Kidney (tissue), 14 donors: Measurements from ENCODE around the gene ATG4B. TPM values are rescaled to one million over a fixed set of nuclear protein-coding genes. Genes with fewer than 3 reads are reported as not detected.

Experiments used
- DNase-seq, 5 donors: peaks; one replicate each; pipeline ENCODE4 v3.0.0-alpha.2; 2013 to 2020
- FAIRE-seq: peaks from 2 replicates; lab custom pipeline; 2012; peaks lifted over from hg19 to GRCh38; lab: Jason Lieb, UNC
- H3K27ac ChIP-seq, 2 donors: one replicate each; pipeline ENCODE4 v1.7.0; 2013; ENCODE audit warnings: low read depth in 2 of 2, low read length in 2 of 2, inconsistent platforms in 1 of 2
- H3K27me3 ChIP-seq: one replicate; pipeline ENCODE4 v1.7.1; 2013; ENCODE audit warnings: low read length, inconsistent platforms; ENCODE audit not compliant: control insufficient read depth, insufficient read depth
- H3K36me3 ChIP-seq, 3 donors: one replicate each; pipeline versions ENCODE4 v1.7.0 to v1.7.1; 2013; ENCODE audit warnings: low read length in 3 of 3, control low read depth in 1 of 3, inconsistent platforms in 1 of 3; ENCODE audit not compliant: insufficient read depth in 3 of 3, control insufficient read depth in 2 of 3
- H3K4me1 ChIP-seq, 3 donors: one replicate each; pipeline versions ENCODE4 v1.7.0 to v1.7.1; 2013; ENCODE audit warnings: low read length in 3 of 3, inconsistent platforms in 1 of 3, low read depth in 1 of 3; ENCODE audit not compliant: control insufficient read depth in 2 of 3, insufficient read depth in 2 of 3
- H3K4me3 ChIP-seq, 3 donors: one replicate each; pipeline versions ENCODE4 v1.7.0 to v1.8.1; 2013; ENCODE audit warnings: low read length in 3 of 3, control low read depth in 1 of 3, inconsistent platforms in 1 of 3
- H3K9ac ChIP-seq, 3 donors: one replicate each; pipeline versions ENCODE4 v1.7.0 to v1.7.1; 2013; ENCODE audit warnings: low read length in 3 of 3, control low read depth in 1 of 3, inconsistent platforms in 1 of 3
- H3K9me3 ChIP-seq, 3 donors: one replicate each; pipeline versions ENCODE4 v1.7.0 to v1.7.1; 2013; ENCODE audit warnings: low read length in 3 of 3, control low read depth in 1 of 3, inconsistent platforms in 1 of 3; ENCODE audit not compliant: control insufficient read depth in 2 of 3, insufficient read depth in 1 of 3
- CTCF ChIP-seq: IDR thresholded peaks from 3 replicates; pipeline ENCODE4 v1.5.1; 2012; ENCODE audit warnings: mild to moderate bottlenecking, moderate library complexity, borderline replicate concordance; ENCODE audit not compliant: insufficient read depth; ENCODE audit errors: extremely low read depth
- intact Hi-C: fragments of 100-400 bp; cut with DNase I; formaldehyde crosslinking; loops from one replicate; pipeline ENCODE4 v1.11.1; 2022
- polyA plus RNA-seq: library from polyadenylated mRNA; stranded (reverse); fragments of 350-450 nt; fragmentation: Illumina TruSeq; extraction: RNeasy Lipid Tissue Mini Kit (QIAGEN cat#74804); gene quantifications from one replicate; pipeline ENCODE4 v1.2.3, GENCODE V29; 2014; ENCODE audit warnings: low read depth, low replicate concordance; ENCODE audit not compliant: insufficient read depth
- total RNA-seq: library from RNA; stranded (reverse); fragmentation: NEBNext Ultra II Directional; extraction: Animal tissue kit (Norgen Biotek cat#: 25700); gene quantifications from one replicate; pipeline ENCODE4 v1.2.1, GENCODE V29; 2021
- donor health status: control.
- donor health status: control.
- donor health status: control.
- donor health status: control.
- donor health status: control.
- donor health status: DM: yes; HTN: yes; CAD: no.
- donor health status: Normal renal cell carcinoma (clear cell type).

Gene ATG4B
- total and polyA plus RNA-seq, 2 donors from 2014 or later, result 56.6 to 81.0 TPM

GRCh38 chr2:241655516-241656189 lies 18.2 kb downstream of the ATG4B start:
- H3K9ac ChIP-seq, result no peak overlapping the region
- no peak for TF ChIP-seq CTCF
- no peaks in the 10 kb centered on the region for H3K9me3 ChIP-seq
- H3K36me3 ChIP-seq, result peaks cover 0 to 54% (median 37%) of the 10 kb centered on the region in 3 donors
- intact Hi-C loops, result no loop called here
- FAIRE-seq, result no peak
- no peak overlapping the region for H3K4me3 ChIP-seq
- no peaks in the 10 kb centered on the region for H3K4me1 ChIP-seq
- no peak overlapping the region for H3K27ac ChIP-seq
- DNase-seq, result no peak
- H3K27me3 ChIP-seq, result no peaks in the 10 kb centered on the region

- no peak overlapping the region for H3K4me3 ChIP-seq
- H3K9ac ChIP-seq, result no peak overlapping the region
- no peaks in the 10 kb centered on the region for H3K27me3 ChIP-seq
- DNase-seq, result no peak
- H3K4me1 ChIP-seq, result no peaks in the 10 kb centered on the region
- H3K27ac ChIP-seq, result no peak overlapping the region
- no peak for FAIRE-seq
- intact Hi-C loops, result no loop called here
- H3K9me3 ChIP-seq, result no peaks in the 10 kb centered on the region
- peaks cover 2 to 57% (median 41%) of the 10 kb centered on the region in 3 donors for H3K36me3 ChIP-seq
- no peak for TF ChIP-seq CTCF
Measured at GRCh38 chr2:241656190-241656741, 18.8 kb downstream of the ATG4B start.

GRCh38 chr2:241657786-241658254 lies 20.3 kb downstream of the ATG4B start:
- no peaks in the 10 kb centered on the region for H3K27me3 ChIP-seq
- H3K9ac ChIP-seq, result no peak overlapping the region
- intact Hi-C loops, result no loop called here
- no peaks in the 10 kb centered on the region for H3K4me1 ChIP-seq
- no peak overlapping the region for H3K27ac ChIP-seq
- FAIRE-seq (no peak), DNase-seq (no peak)
- no peak for TF ChIP-seq CTCF
- no peaks in the 10 kb centered on the region for H3K9me3 ChIP-seq
- no peak overlapping the region for H3K4me3 ChIP-seq
- H3K36me3 ChIP-seq, result peaks cover 2 to 50% (median 29%) of the 10 kb centered on the region in 3 donors
